Measurements from ENCODE around the gene CDSN.
"Not testable (repeated sequence)": the region's sequence is repeated elsewhere in the genome, so short reads cannot be mapped to it uniquely, and the experiment has no call there.

Gene CDSN

DNA sequence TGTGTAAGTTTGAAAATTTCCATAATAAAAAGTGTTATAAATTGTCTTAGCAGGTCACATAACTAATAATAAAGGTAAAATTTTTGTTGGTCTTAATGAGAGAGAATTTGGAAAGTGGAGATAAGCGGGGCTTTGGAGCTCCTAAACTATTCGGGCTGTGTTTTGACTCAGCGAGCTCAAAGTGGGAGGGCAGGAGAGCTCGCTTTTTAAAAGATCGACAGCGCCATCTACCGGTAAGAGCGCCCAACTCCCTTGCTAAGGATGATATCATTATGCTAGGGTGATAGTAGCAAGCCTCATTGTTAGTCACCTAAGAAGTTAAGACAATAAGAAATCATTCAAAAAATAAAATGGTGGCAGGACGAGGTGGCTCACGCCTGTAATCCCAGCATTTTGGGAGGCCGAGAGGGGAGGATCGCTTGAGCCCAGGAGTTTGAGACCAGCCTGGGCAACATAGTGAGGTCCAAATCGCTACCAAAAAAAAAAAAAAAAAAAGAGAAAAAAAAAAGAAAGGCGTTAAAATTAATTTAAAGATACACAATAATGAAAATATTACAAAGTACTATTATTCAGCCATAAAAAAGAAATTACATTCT, 32.7 kb downstream of the CDSN start:
- peak; percentile 84 for DNase-seq (ENCODE audit: low spot score)

DNA sequence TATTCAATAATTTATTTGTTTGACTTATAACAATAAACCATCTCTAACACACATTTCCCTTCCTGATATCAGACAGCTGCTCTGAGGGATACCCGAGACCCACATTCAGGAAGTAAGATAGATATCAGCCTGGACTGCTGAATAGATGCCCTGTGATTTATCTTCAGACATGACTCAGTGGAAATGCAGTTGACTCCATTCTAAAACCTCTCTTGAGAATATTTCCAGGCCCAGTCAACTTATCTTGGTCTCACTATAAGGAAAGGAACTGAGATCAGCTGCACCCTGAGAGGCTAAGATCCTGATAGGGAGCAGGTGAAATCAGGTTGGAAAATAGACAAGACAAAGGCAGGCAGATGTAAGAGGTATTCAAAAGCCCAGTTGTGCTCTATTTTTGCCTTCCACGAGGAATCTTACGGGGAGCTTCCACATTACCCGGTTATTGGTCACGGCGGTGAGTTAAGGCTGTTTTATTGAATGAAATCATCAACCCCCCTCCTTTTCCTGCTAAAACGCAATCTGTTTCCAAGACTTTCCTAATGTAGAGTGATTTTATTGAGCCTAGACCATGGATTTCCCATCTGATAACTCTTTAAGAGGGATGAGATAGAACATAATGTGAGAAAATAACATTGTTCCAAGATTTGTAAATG, 33.3 kb downstream of the CDSN start:
- no peak for DNase-seq (ENCODE audit: low spot score)

DNA sequence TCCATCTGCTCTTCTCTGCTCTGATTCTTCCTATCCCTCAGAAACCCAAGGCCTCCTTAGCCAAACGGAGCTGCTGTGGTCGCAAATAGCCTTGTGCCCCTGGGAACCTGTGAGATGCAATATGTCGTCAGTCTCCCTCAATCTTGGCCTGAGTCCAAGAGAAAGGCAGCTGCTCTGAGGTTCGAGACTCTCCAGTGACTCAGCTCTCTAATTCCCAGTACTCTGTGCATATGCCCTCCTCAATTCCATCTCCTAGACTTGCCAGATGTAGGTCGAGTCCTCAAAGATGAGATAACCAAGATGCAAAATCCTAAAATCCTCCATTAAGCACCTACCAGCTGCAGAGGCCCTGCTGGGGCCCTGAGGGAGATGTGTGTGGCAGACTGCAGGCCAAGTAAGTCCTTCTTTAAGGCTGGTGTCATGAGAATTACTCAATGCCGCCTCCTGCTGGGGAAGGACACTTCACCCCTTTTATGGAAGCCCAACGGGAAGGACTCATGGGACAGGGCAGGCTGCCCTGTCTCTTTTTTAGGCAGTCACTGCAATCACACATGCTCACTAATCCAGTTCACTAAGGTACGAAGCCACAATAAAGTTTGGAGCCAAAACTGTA, 36.4 kb downstream of the CDSN start:
- peak; percentile 36 for DNase-seq (ENCODE audit: low spot score)

DNA sequence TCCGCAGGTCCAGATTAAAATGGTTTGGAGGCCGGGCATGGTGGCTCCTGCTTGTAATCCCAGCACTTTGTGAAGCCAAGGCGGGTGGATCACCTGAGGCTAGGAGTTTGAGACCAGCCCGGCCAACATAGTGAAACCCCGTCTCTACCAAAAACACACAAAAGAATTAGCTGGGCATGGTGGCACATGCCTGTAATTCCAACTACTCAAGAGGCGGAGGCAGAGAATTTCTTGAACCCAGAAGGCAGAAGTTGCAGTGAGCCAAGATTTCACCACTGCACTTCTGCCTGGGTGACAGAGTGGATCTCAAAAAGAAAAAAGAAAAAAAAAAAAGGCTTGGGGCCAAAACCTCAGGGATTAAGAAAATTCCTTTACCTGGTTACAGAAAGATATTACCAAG, 38.4 kb downstream of the CDSN start:
- no peak for DNase-seq (ENCODE audit: low spot score)

DNA sequence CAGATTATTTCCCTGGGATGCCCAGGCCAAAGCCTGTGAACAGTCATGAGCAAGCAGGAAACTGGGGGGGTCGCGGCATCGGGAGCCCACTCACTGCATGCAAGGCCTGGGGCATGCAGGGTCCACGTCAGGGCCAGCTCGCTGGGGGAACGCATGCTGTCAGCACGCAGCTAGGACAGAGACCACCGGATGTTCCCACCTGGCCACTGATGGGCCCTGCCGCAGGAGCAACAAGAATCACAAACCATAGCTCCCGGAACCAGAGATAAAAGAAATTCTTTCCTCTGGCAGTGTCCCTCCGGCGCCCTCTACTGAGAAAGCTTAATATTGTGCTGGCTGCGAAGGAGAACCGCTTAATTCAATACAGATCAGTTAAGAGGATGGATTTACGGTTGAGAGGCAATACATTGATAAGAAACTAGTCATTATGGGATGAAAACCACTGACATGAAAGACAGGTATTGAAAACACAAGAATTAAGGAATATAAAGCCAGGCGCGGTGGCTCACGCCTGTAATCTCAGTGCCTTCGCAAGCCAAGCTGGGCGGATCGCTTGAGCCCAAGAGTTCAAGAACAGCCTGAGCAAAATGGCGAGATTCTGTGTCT, 40.5 kb downstream of the CDSN start:
- DNase-seq (ENCODE audit: low spot score), result peak; percentile 53

DNA sequence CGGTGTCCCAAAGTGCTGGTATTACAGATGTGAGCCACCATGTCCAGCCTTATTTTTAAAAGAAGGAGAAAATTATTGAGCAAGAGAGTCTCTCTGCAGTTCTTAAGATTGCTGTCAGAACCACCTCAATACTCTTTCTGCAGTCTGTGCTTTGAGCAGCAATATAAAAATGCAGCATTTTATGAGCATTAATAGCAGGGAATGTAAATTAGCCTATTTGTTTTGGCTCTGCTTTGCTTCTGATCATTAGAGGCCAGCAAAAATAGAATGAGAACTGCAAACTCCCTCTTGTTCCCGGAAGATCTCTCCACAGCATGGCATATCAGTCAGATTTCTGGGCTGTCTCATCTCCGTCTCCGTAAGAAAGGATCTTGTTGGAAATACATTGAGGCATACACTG, 43.6 kb downstream of the CDSN start:
- no peak for DNase-seq (ENCODE audit: low spot score)

DNA sequence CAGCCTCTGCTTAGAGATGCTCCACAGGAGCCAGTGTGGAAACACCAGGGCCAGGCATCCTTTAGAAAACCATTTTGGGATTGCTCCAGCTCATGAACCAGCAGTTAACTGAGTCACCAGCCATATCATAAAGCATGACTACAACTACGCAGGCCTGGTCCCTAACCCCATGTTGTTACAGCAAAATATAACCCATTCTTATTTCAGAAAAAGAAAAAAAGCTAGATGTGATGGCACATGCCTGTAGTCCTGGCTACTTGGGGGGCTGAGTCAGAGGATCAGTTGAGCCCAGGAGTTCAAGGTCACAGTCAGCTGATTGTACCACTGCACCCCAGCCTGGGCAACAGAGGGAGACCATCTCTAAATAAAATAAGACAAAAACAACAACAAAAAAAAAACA, 44.7 kb downstream of the CDSN start:
- peak; percentile 38 for DNase-seq (ENCODE audit: low spot score)

DNA sequence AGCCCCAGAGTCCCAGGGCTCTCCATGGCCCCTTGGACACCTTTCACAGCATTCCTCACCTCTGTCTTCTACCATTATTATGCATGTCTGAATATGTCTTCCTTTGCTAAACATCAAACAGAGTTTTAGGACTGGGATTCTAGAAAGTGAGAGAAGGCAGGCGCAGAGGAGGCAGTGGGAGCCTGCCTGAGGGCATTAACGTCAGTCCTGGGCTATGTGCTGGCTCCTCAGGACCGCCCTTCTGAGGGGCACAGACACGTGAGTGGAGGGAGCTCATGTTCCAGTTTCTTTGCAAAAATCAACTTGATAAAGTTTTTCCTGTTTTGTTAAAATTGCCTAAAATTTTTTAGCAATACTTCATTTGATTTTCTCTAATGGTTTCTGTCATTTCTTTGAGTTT, 45.8 kb downstream of the CDSN start:
- no peak for DNase-seq (ENCODE audit: low spot score)

DNA sequence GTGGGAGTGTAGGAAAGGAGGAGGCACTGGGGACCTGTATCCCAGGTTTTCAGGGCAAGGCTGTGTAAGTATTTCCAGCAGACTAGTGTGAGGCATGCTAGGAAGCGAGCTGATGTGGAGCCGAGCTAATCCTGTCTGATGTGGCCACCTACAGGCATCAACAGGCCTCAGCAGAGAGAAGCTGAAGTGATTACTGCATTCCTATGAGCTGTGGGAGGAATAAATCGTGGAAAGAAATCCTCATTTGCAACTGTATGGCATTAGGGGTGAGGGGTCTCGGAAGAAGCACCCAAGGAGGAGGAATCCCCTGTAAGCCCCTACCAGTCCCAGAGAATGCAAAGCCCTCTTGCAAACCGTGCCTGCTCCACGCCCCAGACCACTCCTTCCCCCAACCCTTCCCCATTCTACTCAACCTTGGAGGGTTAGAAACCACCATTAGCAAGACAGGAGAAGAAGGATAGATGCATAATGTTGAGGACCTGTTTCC, 49.5 kb downstream of the CDSN start:
- peak; percentile 78 for DNase-seq (ENCODE audit: low spot score)

DNA sequence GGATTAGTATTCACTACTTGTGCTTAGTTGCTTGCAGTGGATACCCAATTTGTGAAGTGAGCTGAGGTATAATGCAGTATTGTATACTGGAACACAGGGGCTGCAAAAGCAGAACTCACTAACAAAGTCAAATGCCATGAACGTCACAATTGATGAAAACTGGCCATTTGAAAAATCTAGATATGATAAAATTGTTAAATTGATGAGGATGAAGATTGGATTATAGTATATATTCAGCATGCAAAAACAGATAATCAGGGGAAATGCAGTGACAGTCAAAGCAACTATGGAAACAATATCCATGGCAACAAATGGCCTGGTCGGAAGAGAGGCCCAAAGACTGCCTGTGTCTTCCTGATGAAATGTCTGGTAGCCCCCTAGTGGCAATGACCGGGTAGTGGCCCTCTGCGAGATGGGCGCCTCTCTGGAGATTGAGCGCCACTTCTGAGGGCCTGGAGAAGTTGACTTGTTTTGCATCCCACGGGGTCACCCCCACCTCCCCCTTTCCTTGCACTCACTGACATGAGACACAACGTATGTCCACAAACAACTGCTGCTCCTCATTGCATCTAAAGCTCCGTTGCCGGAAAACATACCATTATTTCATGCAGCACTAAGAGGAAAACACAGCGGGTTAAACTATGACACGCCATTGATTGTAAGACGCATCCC, 51.4 kb downstream of the CDSN start:
- DNase-seq (ENCODE audit: low spot score), result peak; percentile 87

DNA sequence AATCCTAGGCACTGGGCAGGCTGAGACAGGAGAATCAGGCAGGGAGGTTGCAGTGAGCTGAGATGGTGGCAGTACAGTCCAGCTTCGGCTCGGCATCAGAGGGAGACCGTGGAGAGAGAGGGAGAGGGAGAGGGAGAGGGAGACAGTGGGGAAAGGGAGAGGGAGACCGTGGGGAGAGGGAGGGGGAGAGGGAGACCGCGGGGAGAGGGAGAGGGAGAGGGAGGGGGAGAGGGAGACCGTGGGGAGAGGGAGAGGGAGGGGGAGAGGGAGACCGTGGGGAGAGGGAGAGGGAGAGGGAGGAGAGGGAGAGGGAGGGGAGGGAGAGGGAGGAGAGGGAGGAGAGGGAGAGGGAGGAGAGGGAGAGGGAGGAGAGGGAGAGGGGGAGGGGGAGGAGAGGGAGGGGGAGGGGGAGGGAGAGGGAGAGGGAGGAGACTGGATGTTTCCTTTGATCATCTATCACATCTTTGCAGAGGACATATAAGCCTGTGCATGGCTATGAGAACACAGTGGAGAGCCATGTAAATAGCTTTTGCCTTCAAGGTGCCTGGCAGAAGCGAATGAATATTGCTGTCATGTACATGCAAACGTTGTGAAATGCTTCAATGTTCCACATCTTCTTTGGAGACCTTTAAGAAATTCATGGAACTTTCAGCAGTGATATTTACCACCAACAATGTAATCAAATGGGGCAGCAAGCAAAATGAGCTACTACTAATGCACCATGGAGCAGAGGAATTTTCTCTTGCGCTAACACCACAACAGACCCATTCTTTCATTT, 52.2 kb downstream of the CDSN start:
- DNase-seq (ENCODE audit: low spot score), result not testable (repeated sequence)

DNA sequence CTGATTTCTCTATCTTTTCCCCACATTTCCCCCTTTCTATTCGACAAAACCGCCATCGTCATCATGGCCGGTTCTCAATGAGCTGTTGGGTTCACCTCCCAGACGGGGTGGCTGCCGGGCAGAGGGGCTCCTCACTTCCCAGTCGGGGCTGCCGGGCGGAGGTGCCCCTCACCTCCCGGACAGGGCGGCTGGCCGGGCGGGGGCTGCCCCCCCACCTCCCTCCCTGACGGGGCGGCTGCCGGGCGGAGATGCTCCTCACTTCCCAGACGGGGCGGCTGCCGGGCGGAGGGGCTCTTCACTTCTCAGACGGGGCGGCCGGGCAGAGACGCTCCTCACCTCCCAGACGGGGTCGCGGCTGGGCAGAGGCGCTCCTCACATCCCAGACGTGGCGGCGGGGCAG, 53.2 kb downstream of the CDSN start:
- DNase-seq (ENCODE audit: low spot score), result not testable (repeated sequence)

DNA sequence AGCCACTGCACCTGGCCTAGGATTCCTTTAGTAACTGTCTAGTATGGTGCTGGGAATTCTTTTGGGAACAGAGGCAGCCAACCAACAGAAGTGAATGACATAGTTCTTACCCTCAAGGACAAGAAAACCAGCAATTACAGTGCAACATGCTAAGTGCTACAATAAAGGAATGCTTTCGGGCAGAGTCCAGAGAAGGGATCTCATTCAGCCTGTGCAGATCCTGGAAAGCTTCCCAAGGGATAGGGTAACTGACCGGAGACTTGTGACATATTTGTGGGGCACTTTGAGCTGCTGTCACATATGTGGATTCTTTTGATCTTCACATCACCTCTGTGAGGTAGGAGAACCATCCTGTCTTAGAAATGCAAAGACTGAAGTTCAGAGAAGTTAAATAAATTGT, 54.7 kb downstream of the CDSN start:
- DNase-seq (ENCODE audit: low spot score), result no peak

Measured in AG08396 (cell line).